ENCODE results near the gene NAT8L. TPM values are rescaled to one million over a fixed set of nuclear protein-coding genes. Genes with fewer than 3 reads are reported as not detected.

Gene NAT8L
- total and polyA plus RNA-seq, 2 donors (not counting 3 experiments of a cell fraction or from before 2014, with no cell fraction given): 0.10 to 0.11 TPM

DNA sequence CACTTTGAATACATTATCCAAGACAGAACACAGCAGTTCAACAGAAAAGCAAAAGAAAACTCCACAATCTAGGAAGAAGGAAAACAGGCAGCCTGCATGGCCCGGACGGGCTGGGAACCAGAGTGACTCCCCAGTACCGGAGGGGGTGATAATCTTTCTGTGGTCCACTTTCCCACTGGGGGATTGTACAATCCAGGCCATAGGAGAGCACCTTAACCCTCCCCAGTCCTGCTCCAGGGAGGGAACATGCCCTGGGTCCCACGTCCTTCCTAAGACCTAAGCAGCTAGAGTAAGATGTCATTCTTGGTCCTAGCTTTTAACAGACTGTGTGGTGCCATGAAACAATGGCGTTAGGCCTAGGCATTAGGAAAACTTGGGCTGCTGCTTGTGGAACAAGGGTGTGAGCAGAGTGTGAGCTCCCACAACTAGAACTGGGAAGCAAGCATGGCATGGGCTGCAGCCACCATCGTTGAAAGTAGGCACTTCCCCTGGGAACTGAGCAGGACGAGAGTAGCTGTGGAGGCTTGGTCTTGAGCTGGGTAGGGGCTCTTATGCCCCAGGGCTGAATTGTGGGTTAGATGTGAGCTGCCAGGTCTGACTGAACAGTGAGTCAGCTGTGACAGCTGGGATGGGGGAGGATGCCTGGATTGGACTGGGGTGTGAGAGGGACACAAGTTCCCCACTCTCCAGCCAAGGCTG is 42.4 kb downstream of the NAT8L start:
- no peaks in the 10 kb centered on the region for H3K79me2 ChIP-seq (ENCODE audit: control insufficient read depth, insufficient read depth, low read length)
- no peak overlapping the region for H3K4me2 ChIP-seq (ENCODE audit: insufficient read depth, low read length)
- POLR2A ChIA-PET: no interaction called here
- no peak overlapping the region for H3K9ac ChIP-seq (replicated peaks; ENCODE audit: extremely low read depth, insufficient read depth, low read length)
- DNase-seq (ENCODE audit: low read depth, low spot score): no peak
- H3K4me3 ChIP-seq (replicated peaks in 1 of 3; ENCODE audit: insufficient read depth in 1 of 3, low read depth in 1 of 3, low read length in 3 of 3): no peak overlapping the region
- no peak overlapping the region for H3K27ac ChIP-seq (ENCODE audit: insufficient read depth, low read depth, low read length)
- no peaks in the 10 kb centered on the region for H3K36me3 ChIP-seq (ENCODE audit: control insufficient read depth in 2 of 2, extremely low read depth in 1 of 2, insufficient read depth in 2 of 2, low read length in 2 of 2)
- FAIRE-seq: no peak
- intact Hi-C loops (cut with micrococcal nuclease): no loop called here
- H4K20me1 ChIP-seq (replicated peaks; ENCODE audit: control insufficient read depth, extremely low read depth, insufficient read depth, low read length): no peaks in the 10 kb centered on the region
- BruUV-seq (replicated peaks): no TSS peak
- no peaks in the 10 kb centered on the region for H3K4me1 ChIP-seq (ENCODE audit: control insufficient read depth, extremely low read depth, insufficient read depth, low read length)
- H3K9me3 ChIP-seq (replicated peaks; ENCODE audit: control insufficient read depth, insufficient read depth, low read length): no peaks in the 10 kb centered on the region
- H3K9me1 ChIP-seq (replicated peaks; ENCODE audit: control insufficient read depth, extremely low read depth, insufficient read depth, low read length): no peaks in the 10 kb centered on the region
- CTCF ChIA-PET: interaction anchor here (1.0 kb wide), 1 partner anchor 15 kb away, joined by 4 read pairs; no protein-coding TSS in a partner anchor
- peaks cover 1 to 5% of the 10 kb centered on the region in 2 experiments for H3K27me3 ChIP-seq (ENCODE audit: control insufficient read depth in 2 of 2, insufficient read depth in 2 of 2, low read length in 2 of 2)
- dilution Hi-C loops (cut with MboI; ENCODE audit: extremely low pct_ligation_motif_present, low sequenced_read_pairs): no loop called here
- no peak overlapping the region for H2AFZ ChIP-seq (ENCODE audit: low read depth, low read length)
- TF ChIP-seq POLR2A (IDR thresholded peaks at IDR 0.05; ENCODE audit: low read depth, low read length): no peak
- TF ChIP-seq, protein P1, sequence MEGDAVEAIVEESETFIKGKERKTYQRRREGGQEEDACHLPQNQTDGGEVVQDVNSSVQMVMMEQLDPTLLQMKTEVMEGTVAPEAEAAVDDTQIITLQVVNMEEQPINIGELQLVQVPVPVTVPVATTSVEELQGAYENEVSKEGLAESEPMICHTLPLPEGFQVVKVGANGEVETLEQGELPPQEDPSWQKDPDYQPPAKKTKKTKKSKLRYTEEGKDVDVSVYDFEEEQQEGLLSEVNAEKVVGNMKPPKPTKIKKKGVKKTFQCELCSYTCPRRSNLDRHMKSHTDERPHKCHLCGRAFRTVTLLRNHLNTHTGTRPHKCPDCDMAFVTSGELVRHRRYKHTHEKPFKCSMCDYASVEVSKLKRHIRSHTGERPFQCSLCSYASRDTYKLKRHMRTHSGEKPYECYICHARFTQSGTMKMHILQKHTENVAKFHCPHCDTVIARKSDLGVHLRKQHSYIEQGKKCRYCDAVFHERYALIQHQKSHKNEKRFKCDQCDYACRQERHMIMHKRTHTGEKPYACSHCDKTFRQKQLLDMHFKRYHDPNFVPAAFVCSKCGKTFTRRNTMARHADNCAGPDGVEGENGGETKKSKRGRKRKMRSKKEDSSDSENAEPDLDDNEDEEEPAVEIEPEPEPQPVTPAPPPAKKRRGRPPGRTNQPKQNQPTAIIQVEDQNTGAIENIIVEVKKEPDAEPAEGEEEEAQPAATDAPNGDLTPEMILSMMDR (IDR thresholded peaks at IDR 0.05; ENCODE audit: extremely low read depth in 1 of 2, insufficient read depth in 1 of 2, low read depth in 1 of 2, low read length in 2 of 2): no peak
- no peak for TF ChIP-seq JUN (IDR thresholded peaks at IDR 0.05; ENCODE audit: borderline replicate concordance, insufficient read depth, insufficient read length, low read depth)
- TF ChIP-seq, protein P2, sequence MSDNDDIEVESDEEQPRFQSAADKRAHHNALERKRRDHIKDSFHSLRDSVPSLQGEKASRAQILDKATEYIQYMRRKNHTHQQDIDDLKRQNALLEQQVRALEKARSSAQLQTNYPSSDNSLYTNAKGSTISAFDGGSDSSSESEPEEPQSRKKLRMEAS (IDR thresholded peaks at IDR 0.05; ENCODE audit: insufficient read depth, insufficient read length): no peak
- TF ChIP-seq POLR2AphosphoS5 (IDR thresholded peaks at IDR 0.05; ENCODE audit: insufficient read depth, low read depth, low read length): no peak
- TF ChIP-seq MYC (IDR thresholded peaks at IDR 0.05; ENCODE audit: low read depth, low read length): no peak
- TF ChIP-seq GATA2 (IDR thresholded peaks at IDR 0.05; ENCODE audit: insufficient read depth, insufficient read length, low read depth, low read length): no peak
- TF ChIP-seq EZH2 (IDR thresholded peaks at IDR 0.05; ENCODE audit: borderline replicate concordance, low read depth, low read length, severe bottlenecking): no peak
- TF ChIP-seq FOS (IDR thresholded peaks at IDR 0.05; ENCODE audit: borderline replicate concordance, insufficient read depth, low read length): no peak

Data from endothelial cell of umbilical vein (primary cell).